ENCODE data around the gene PHF21A.

DNA sequence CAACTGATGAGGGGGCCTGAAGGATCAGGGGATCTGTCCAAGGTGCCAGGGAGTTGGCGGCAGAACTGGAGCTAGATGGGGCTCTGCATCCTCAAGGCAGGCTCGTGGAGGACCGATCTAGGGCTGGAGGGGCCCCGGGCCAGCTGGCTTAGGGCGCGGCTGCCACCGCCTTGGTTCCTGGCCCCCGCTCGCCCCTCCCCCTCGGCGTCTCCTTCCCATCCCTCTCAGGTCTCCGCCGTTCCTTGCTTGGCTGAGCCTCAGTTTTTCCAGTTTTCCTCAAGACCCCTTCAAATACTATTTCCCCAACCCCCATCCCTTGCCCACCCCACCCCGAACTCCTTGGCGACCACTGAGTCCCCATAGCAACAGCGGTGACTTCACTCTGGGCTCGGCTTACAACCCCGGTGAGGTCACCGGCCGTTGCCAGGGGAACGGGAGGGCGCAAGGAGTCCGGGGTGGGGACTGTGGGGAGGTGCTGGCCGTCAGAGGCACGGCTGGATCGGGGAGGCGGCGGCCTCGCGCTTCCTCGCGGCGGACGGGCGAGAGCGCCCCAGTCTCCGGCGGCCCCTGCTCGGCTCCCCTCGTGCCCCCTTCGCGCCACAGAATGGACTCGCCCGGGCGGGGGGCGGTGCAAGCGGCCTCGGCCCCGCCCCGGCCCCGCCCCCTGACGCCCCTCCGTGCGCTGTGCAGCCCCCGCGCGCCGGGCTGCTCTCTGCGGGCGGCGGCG is 221.6 kb downstream of the PHF21A start:
- TF ChIP-seq, protein P1, sequence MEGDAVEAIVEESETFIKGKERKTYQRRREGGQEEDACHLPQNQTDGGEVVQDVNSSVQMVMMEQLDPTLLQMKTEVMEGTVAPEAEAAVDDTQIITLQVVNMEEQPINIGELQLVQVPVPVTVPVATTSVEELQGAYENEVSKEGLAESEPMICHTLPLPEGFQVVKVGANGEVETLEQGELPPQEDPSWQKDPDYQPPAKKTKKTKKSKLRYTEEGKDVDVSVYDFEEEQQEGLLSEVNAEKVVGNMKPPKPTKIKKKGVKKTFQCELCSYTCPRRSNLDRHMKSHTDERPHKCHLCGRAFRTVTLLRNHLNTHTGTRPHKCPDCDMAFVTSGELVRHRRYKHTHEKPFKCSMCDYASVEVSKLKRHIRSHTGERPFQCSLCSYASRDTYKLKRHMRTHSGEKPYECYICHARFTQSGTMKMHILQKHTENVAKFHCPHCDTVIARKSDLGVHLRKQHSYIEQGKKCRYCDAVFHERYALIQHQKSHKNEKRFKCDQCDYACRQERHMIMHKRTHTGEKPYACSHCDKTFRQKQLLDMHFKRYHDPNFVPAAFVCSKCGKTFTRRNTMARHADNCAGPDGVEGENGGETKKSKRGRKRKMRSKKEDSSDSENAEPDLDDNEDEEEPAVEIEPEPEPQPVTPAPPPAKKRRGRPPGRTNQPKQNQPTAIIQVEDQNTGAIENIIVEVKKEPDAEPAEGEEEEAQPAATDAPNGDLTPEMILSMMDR (IDR thresholded peaks at IDR 0.05 in 4 of 5, conservative IDR thresholded peaks at IDR 0.05 in 1 of 5), result no peak
- TF ChIP-seq POLR2A (IDR thresholded peaks at IDR 0.05), result no peak

All from gastrocnemius medialis (tissue), 4 donors.